Measurements from ENCODE around the gene UBE2F. TPM values are rescaled to one million over a fixed set of nuclear protein-coding genes. Genes with fewer than 3 reads are reported as not detected.
"Not testable (repeated sequence)": the region's sequence is repeated elsewhere in the genome, so short reads cannot be mapped to it uniquely, and the experiment has no call there.

Gene UBE2F
- polyA plus RNA-seq, 4 donors = 48.0 to 51.0 (median 48.7) TPM

DNA sequence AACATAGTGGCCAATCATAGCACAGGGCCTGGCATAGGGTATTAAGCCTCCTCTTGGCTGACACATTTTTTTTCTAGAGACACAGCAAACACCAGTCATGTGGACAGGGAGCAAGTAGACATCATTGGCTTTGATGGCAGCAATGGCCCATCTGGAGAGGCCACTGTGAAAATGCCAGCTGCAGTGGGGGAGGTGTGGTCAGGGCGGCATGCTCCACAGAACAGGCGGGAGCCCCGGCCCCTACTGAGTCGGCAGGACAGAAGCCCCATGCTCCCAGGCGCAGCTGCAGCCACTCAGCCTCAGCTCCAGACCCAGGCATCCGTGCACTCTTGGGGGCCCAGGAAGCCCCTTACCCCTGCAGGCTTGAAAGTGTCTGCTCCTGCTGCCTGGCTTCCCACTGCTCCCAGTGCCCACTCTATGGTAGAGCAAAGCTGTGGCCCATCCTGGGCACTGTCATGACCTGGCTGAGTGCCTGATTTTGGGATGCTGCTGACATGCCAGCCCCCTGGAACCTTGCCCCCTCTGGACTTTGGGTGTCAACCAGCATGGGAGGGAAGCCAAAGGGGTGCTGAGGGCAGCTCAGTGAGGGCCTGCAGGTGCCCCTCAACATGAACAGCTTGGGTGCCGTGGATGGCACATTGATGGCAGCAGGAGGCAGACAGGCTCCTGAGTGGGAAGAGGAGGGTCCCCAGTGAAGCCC, 23.3 kb upstream of the UBE2F start:
- DNase-seq (ENCODE audit: low read depth in 4 of 4, low spot score in 3 of 4) = no peak

DNA sequence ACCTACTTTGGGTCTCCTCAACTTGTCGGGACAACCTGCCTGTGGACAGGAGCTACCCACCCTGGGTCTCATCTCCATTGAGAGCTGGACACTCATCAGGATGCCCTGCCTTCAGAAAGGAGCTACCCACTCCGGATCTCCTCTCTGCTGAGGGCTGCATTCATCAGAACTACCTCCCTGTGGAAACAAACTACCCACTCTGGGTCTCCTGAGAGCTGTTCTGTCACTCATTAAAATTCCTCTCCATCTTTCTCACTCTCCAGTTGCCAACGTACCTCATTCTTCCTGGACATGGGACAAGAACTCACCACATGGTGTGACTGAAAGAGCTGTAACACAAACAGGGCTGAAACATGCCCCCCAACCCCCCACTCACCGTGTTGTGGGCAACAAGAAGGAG, 22.5 kb upstream of the UBE2F start:
- DNase-seq (ENCODE audit: low read depth in 4 of 4, low spot score in 3 of 4) = no peak

GRCh38 chr2:237946423-237946822, 20.4 kb upstream of the UBE2F start:
- no peak for DNase-seq (ENCODE audit: low read depth in 4 of 4, low spot score in 3 of 4)

- DNase-seq (ENCODE audit: low read depth in 4 of 4, low spot score in 3 of 4) = not testable (repeated sequence)
Measured at GRCh38 chr2:237951354-237951753, 15.5 kb upstream of the UBE2F start.

DNA sequence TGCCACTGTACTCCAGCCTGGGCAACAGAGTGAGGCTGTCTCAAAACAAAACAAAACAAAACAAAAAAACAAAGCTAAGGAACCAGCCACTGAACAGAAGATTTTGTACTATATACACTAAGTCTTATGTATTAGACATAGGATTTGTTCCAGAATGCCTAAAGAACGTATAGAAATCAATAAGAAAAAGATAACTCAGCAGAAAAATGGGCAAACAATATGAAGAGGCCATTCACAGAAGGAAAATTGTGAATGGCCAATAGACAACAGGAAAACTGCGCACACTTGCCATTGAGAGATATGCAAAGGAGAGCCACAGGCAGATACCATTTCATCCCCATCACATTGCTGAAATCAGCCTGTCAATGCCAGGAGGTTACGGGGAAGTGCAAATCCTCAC, 14.9 kb upstream of the UBE2F start:
- no peak for DNase-seq (ENCODE audit: low read depth in 4 of 4, low spot score in 3 of 4)

- DNase-seq (ENCODE audit: low read depth in 4 of 4, low spot score in 3 of 4) = no peak
Measured at GRCh38 chr2:237952851-237953250, 14.0 kb upstream of the UBE2F start.

DNA sequence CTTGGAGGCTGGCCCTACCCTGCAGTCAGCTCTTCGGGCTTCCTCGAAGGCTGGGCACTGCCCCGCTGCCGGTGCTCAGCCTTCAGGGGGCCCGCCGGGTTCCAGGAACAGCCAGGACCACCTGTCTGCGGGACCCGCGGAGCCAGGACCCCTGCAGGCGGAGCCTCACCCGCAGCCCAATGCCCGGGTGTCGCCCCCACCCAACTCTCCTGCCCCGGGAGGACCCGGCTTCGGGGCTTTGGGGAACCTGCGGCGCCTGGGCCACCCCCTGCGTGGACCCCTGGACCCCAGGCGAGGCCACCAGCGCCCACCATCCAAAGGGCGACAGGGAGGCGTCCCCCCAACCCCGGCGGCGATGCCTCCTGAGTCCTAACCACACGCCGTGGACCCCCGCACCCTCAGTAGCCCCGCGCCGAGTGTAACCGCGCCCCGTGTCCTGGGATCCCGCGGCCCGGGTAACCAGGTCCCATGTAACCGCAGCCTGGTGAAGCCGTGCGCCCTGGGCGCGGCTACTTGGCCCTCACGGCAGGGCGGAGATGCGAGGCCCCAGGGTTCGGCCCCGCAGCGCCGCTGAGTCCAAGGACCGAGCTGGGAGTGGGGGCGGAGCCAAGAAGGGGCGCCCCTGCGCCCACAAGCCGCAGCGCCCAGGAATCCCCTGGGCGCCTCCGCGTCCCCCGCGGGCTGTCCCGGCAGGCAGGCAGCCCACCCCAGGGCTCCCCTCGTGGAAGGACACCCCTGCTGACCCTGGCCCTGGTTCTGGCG, 11.0 kb upstream of the UBE2F start:
- DNase-seq (ENCODE audit: low read depth in 4 of 4, low spot score in 3 of 4) = no peak

GRCh38 chr2:237956402-237956736, 10.4 kb upstream of the UBE2F start:
- no peak for DNase-seq (ENCODE audit: low read depth in 4 of 4, low spot score in 3 of 4)

DNA sequence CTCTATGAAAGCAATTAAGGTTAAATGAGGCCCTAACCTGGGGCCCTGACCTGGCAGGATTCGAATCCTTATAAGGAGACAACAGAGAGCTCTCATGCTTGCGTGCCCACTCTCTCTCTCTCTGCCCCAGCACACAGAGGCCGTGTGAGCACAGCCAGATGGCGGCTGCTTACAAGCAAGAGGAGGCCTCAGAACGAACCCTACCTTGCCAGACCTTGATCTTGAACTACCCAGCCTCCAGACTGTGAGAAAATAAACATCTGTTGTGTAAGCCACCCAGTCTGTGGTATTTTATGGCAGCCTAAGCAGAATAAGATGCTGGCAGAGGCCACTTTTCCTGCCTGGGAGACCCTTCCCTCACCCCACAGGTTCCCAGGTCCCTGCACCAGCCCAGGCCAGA, 5.2 kb upstream of the UBE2F start:
- DNase-seq (ENCODE audit: low read depth in 4 of 4, low spot score in 3 of 4) = no peak

- DNase-seq (ENCODE audit: low read depth in 4 of 4, low spot score in 3 of 4) = no peak
Measured at GRCh38 chr2:237962432-237963084, 4.3 kb upstream of the UBE2F start.

GRCh38 chr2:237963490-237963991, 3.3 kb upstream of the UBE2F start:
- not testable (repeated sequence) for DNase-seq (ENCODE audit: low read depth in 4 of 4, low spot score in 3 of 4)

DNA sequence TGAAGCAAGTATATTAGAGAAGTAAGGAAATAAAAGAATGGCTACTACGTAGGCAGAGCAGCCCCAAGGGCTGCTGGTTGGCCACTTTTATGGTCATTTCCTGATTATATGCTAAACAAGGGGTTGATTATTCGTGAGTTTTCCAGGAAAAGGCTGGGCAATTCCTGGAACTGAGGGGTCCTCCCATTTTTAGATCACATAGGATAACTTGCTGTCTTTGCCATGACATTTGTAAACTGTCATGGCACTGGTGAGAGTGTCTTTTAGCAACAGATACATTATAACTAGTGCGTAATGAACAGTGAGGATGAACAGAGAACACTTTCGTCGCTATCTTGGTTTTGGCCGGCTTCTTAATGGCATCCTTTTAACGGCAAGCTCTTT, 2.6 kb upstream of the UBE2F start:
- DNase-seq (ENCODE audit: low read depth in 4 of 4, low spot score in 3 of 4) = no peak

GRCh38 chr2:237964578-237965404, 2.0 kb upstream of the UBE2F start:
- DNase-seq (ENCODE audit: low read depth in 4 of 4, low spot score in 3 of 4) = no peak

DNA sequence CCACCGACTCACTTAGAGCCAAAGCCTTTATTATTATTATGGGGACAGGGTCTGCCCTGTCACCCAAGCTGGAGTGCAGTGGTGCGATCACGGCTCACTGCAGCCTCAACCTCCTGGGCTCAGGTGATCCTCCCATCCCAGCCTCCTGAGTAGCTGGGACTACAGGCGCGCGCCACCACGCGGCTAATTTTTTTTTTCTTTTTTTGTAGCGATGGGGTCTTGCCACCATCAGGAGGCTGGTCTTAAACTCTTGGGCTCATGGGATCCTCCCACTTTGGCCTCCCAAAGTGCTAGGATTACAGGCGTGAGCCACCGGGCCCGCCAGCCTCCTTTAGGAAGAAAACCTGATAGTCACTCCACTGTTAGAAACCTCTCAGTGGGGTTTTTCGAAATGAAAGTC, 970 bp upstream of the UBE2F start:
- DNase-seq (ENCODE audit: low read depth in 4 of 4, low spot score in 3 of 4) = not testable (repeated sequence)

GRCh38 chr2:237966250-237966564, 607 bp upstream of the UBE2F start:
- no peak for DNase-seq (ENCODE audit: low read depth in 4 of 4, low spot score in 3 of 4)

DNA sequence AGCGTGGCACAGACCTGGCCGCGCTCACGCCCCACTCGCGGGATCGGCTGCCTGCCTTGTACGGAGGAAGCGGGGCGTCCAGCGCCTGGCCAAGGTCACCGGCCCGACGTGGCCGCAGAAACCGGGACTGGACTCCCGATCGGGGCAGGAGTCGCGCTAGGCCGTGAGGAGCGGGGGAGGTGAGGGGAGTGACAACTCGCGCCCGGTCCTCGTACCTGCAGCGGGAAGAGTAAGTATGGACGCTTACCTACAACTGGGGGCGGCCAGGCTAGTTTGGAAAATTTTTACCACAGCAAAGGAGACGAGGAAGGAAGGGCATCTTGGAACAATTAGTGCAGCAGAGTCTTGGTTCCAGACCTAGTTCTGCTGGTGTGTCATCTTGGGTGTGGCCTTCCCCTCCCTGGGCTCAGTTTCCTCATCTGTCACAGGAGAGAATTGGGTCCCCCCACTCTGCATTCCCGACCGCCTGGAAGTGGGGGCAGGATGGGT, 693 bp downstream of the UBE2F start:
- DNase-seq (ENCODE audit: low read depth in 4 of 4, low spot score in 3 of 4) = no peak

GRCh38 chr2:237968048-237968862, 1.4 kb downstream of the UBE2F start:
- DNase-seq (ENCODE audit: low read depth in 4 of 4, low spot score in 3 of 4) = peak in 2 of 4 donors; percentile 26 to 43

DNA sequence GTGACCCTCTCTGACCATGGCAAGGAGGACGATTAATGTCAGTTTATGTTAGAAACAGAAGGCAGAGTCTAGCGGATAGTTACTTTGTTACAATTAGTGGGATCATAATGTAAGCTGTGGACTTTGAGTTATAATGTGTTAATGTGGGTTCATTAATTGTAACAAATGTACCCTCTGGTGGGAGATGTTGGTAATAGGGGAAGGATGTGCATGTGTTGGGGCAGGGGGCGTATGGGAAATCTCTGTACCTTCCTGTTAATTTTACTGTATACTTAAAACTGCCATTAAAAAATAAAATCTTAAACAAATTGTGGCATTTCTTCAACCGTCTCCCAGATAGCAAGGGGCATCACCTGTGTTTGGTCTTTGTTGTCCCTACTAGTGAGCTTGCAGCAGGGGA, 4.8 kb downstream of the UBE2F start:
- no peak for DNase-seq (ENCODE audit: low read depth in 4 of 4, low spot score in 3 of 4)

DNA sequence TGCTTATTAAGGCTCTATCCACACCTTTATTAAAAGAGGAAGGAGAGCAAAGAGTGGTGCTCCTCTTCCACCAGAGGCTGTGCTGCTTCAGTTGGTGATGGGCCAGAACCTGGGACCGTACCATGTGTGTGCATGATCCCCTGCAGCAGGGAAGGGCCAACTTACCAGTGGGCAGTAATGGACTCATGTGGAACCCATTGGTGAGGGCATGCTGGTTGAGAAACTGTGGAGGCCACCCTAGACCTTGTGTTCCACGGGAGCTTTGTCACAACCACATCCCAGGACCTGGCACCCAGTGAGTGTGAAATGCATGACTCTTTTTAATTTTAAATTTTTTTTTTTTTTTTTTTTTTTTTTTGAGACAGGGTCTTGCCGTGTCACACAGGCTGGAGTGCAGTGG, 5.4 kb downstream of the UBE2F start:
- DNase-seq (ENCODE audit: low read depth in 4 of 4, low spot score in 3 of 4) = no peak

- no peak for DNase-seq (ENCODE audit: low read depth in 4 of 4, low spot score in 3 of 4)
Measured at GRCh38 chr2:237972936-237973335, 6.1 kb downstream of the UBE2F start.

All from right renal pelvis (tissue), 4 donors.